ENCODE results near the gene ZBTB32. TPM values are rescaled to one million over a fixed set of nuclear protein-coding genes. Genes with fewer than 3 reads are reported as not detected.

The ZBTB32 gene
- total and polyA plus RNA-seq, 2 experiments from 2014 or later: 0.65 TPM; not detected in 1

GRCh38 chr19:35736913-35737886, 32.8 kb downstream of the ZBTB32 start:
- peaks cover 8% of the 10 kb centered on the region for H3F3A ChIP-seq (replicated peaks; ENCODE audit: low read depth)
- TF ChIP-seq EZH2phosphoT487 (IDR thresholded peaks at IDR 0.05; ENCODE audit: unreplicated experiment) (no peak), CTCF (conservative IDR thresholded peaks at IDR 0.05; ENCODE audit: low read depth in 2 of 2) (peak; percentile 7 to 17; a peak in 1 of 4 replicates)

GRCh38 chr19:35738021-35738886, 33.9 kb downstream of the ZBTB32 start:
- no peak overlapping the region; the same call in 2 of the 3 replicates for H3K4me3 Mint-ChIP-seq
- TF ChIP-seq ETS1 (IDR thresholded peaks at IDR 0.05): no peak
- TF ChIP-seq EZH2 (IDR thresholded peaks at IDR 0.05; ENCODE audit: low read depth, unreplicated experiment): no peak
- TF ChIP-seq ZNF462 (CRISPR knock-in tag; IDR thresholded peaks at IDR 0.05): no peak
- TF ChIP-seq EZH2phosphoT487 (IDR thresholded peaks at IDR 0.05; ENCODE audit: unreplicated experiment): no peak
- TF ChIP-seq ZNF114 (CRISPR knock-in tag; IDR thresholded peaks at IDR 0.05): no peak

More at GRCh38 chr19:35736913-35737886, 32.8 kb downstream of the ZBTB32 start:
- H3K27me3 ChIP-seq (ENCODE audit: insufficient read depth): no peaks in the 10 kb centered on the region
- H3K4me1 ChIP-seq (ENCODE audit: insufficient read depth): peaks cover 4% of the 10 kb centered on the region; the same call in 1 of the 2 replicates
- peaks cover 4% of the 10 kb centered on the region; the same call in 1 of the 2 replicates for H3K36me3 ChIP-seq (ENCODE audit: insufficient read depth)
- H3K27ac ChIP-seq (ENCODE audit: low read depth): no peak overlapping the region
- DNase-seq (ENCODE audit: low spot score) (no peak), ATAC-seq (no peak)
- Mint-ChIP-seq H3K4me3 (no peak overlapping the region), H3K4me1 (peaks cover 1% of the 10 kb centered on the region), H3K36me3 (ENCODE audit: low read depth) (peaks cover 49% of the 10 kb centered on the region), H3K9me3 (no peaks in the 10 kb centered on the region; the same call in 2 of the 3 replicates), H3K27me3 (ENCODE audit: insufficient read depth, low read depth, poor library complexity) (peaks cover 5% of the 10 kb centered on the region), H3K27ac (no peak overlapping the region)
- H3K4me3 ChIP-seq: no peak overlapping the region
- no peaks in the 10 kb centered on the region for H3K9me2 ChIP-seq (ENCODE audit: insufficient read depth)
- no peak overlapping the region for H3K4me2 ChIP-seq
- H2AFZ ChIP-seq: no peak overlapping the region
- no peaks in the 10 kb centered on the region for H3K79me2 ChIP-seq (replicated peaks; ENCODE audit: insufficient read depth)
- no peaks in the 10 kb centered on the region; the same call in 1 of the 2 replicates for H4K20me1 ChIP-seq (replicated peaks; ENCODE audit: insufficient read depth)

More at GRCh38 chr19:35738021-35738886, 33.9 kb downstream of the ZBTB32 start:
- ATAC-seq (no peak), DNase-seq (ENCODE audit: low spot score) (no peak)
- H3K4me3 ChIP-seq: no peak overlapping the region
- H3K4me1 ChIP-seq (ENCODE audit: insufficient read depth): peaks cover 4% of the 10 kb centered on the region; the same call in 1 of the 2 replicates
- H3K9me3 Mint-ChIP-seq: no peaks in the 10 kb centered on the region; the same call in 2 of the 3 replicates
- no peak overlapping the region for H3K4me2 ChIP-seq
- no peak overlapping the region for H3K27ac Mint-ChIP-seq
- H3K79me2 ChIP-seq (replicated peaks; ENCODE audit: insufficient read depth): no peaks in the 10 kb centered on the region
- H2AFZ ChIP-seq: no peak overlapping the region
- no peaks in the 10 kb centered on the region for H3K27me3 ChIP-seq (ENCODE audit: insufficient read depth)
- H3K9me2 ChIP-seq (ENCODE audit: insufficient read depth): no peaks in the 10 kb centered on the region
- H3K4me1 Mint-ChIP-seq: peaks cover 5% of the 10 kb centered on the region
- H3K36me3 ChIP-seq (ENCODE audit: insufficient read depth): peaks cover 4% of the 10 kb centered on the region; the same call in 1 of the 2 replicates
- peaks cover 6% of the 10 kb centered on the region for H3K27me3 Mint-ChIP-seq (ENCODE audit: insufficient read depth, low read depth, poor library complexity)
- H3K36me3 Mint-ChIP-seq (ENCODE audit: low read depth): peaks cover 53% of the 10 kb centered on the region
- no peaks in the 10 kb centered on the region; the same call in 1 of the 2 replicates for H4K20me1 ChIP-seq (replicated peaks; ENCODE audit: insufficient read depth)
- no peak overlapping the region for H3K27ac ChIP-seq (ENCODE audit: low read depth)
- H3F3A ChIP-seq (replicated peaks; ENCODE audit: low read depth): peaks cover 10% of the 10 kb centered on the region
